GM06990 (cell line): ENCODE measurements around the gene DALRD3.

ENCODE experiments used
- DNase-seq: peaks from one replicate; pipeline ENCODE4 v3.0.0-alpha.2; 2011; ENCODE audit not compliant: insufficient read length; ENCODE audit errors: extremely low read depth
- H3K27me3 ChIP-seq: replicated peaks from 2 replicates; pipeline ENCODE4 v1.6.0; 2011; ENCODE audit warnings: low read length; ENCODE audit not compliant: control insufficient read depth, insufficient read depth
- H3K36me3 ChIP-seq: 2 replicates; pipeline ENCODE4 v1.5.1; 2011; ENCODE audit warnings: low read length; ENCODE audit not compliant: control insufficient read depth, insufficient read depth
- H3K4me3 ChIP-seq: replicated peaks from 2 replicates; pipeline ENCODE4 v1.5.1; 2011; ENCODE audit warnings: low read depth, mild to moderate bottlenecking, control low read depth, low read length
- TF ChIP-seq, protein P1 (sequence below): IDR thresholded peaks from 2 replicates; pipeline ENCODE4 v1.5.1; 2011; ENCODE audit warnings: low read length, control low read depth, mild to moderate bottlenecking, inconsistent platforms; ENCODE audit not compliant: insufficient read depth, poor library complexity, severe bottlenecking

DALRD3 gene

DNA sequence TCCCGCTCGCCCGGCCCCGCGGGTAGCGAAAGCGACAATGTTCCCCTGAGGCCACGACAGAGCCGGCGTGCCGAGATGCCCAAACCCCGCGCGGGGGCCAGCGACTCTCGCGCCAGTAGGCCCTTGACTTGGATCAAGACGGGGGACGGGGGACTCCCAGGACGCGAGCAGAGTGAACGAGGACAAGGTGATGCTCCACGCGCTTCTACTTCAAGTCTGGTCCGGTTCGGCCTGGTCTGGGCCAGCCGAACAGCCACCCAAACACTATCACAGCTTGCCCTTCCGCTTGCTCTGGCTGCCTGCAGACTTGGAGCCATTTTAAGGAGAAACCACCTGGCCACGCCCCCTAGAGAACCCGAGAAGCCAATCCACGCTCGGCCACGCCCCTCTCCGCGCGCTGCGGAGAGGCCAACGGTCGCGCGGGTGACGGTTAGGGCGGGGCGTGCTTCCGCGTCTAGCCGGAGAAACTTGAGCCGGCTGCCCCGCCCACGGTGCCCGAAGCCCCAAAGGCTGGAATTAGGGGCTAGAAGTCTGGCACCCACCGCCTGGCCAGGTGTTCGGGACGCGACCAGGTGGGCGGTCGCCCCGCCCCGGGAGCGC, 2.9 kb upstream of the DALRD3 start:
- Histone ChIP-seq H3K4me3 (peak overlapping the region; percentile 95), H3K36me3 (peaks cover 24% of the 10 kb centered on the region), H3K27me3 (no peaks in the 10 kb centered on the region)
- TF ChIP-seq, protein P1, sequence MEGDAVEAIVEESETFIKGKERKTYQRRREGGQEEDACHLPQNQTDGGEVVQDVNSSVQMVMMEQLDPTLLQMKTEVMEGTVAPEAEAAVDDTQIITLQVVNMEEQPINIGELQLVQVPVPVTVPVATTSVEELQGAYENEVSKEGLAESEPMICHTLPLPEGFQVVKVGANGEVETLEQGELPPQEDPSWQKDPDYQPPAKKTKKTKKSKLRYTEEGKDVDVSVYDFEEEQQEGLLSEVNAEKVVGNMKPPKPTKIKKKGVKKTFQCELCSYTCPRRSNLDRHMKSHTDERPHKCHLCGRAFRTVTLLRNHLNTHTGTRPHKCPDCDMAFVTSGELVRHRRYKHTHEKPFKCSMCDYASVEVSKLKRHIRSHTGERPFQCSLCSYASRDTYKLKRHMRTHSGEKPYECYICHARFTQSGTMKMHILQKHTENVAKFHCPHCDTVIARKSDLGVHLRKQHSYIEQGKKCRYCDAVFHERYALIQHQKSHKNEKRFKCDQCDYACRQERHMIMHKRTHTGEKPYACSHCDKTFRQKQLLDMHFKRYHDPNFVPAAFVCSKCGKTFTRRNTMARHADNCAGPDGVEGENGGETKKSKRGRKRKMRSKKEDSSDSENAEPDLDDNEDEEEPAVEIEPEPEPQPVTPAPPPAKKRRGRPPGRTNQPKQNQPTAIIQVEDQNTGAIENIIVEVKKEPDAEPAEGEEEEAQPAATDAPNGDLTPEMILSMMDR: no peak
- peak; percentile 99 for DNase-seq

- H3K27me3 ChIP-seq: no peaks in the 10 kb centered on the region
- H3K4me3 ChIP-seq: peak overlapping the region; percentile 95
- TF ChIP-seq, protein P1: no peak
- DNase-seq: peak; percentile 68
- peaks cover 27% of the 10 kb centered on the region for H3K36me3 ChIP-seq
Observed at GRCh38 chr3:49020330-49021212, 2.2 kb upstream of the DALRD3 start.

- Histone ChIP-seq H3K36me3 (peaks cover 27% of the 10 kb centered on the region), H3K27me3 (no peaks in the 10 kb centered on the region), H3K4me3 (peak overlapping the region; percentile 95)
- TF ChIP-seq, protein P1: no peak
- DNase-seq: no peak
Observed at GRCh38 chr3:49019941-49020329, 1.6 kb upstream of the DALRD3 start.

- Histone ChIP-seq H3K4me3 (peak overlapping the region; percentile 95), H3K27me3 (no peaks in the 10 kb centered on the region), H3K36me3 (peaks cover 28% of the 10 kb centered on the region)
- TF ChIP-seq, protein P1: no peak
- DNase-seq: no peak
Observed at GRCh38 chr3:49018707-49019006, 277 bp upstream of the DALRD3 start.

GRCh38 chr3:49017229-49017970, 980 bp downstream of the DALRD3 start:
- TF ChIP-seq, protein P1: no peak
- peaks cover 33% of the 10 kb centered on the region for H3K36me3 ChIP-seq
- H3K4me3 ChIP-seq: peak overlapping the region; percentile 95
- no peak for DNase-seq
- H3K27me3 ChIP-seq: no peaks in the 10 kb centered on the region
